ENCODE data around the gene MPV17L. TPM values are rescaled to one million over a fixed set of nuclear protein-coding genes. Genes with fewer than 3 reads are reported as not detected.
"Not testable (repeated sequence)": the region's sequence is repeated elsewhere in the genome, so short reads cannot be mapped to it uniquely, and the experiment has no call there.

MPV17L gene
- polyA plus RNA-seq, 1 of the 3 experiments (the other 2 are of a cell fraction), result 0.43 TPM

DNA sequence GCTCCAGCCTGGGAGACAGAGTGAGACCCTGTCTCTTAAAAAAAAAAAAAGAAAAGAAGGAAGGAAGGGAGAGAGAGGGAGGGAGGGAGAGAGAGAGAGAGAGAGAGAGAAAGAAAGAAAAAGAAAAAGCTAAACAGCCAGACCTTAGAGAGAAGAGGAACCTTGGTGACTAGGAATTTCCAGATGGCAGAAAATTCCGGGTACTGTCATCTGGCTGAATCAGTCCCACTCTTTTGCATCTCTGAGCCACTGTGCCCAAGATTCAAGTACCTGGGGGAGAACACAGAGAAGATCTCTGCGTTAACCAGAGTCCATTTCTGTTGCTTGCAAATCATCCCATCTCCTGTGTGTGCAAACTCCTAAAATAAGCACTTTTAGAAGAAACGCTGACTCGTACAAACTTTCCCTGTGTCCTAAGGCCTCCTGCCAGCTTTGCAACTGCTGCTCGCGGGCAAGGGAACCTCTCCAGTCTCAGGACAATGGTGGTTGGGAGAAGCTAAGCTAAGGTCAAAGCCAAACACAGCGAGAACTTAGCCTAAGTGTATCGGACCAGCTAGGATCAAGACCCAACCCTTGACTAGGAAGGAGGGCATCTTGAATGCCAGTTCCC lies 56.8 kb downstream of the MPV17L start (continued):
- TF ChIP-seq, protein P1, sequence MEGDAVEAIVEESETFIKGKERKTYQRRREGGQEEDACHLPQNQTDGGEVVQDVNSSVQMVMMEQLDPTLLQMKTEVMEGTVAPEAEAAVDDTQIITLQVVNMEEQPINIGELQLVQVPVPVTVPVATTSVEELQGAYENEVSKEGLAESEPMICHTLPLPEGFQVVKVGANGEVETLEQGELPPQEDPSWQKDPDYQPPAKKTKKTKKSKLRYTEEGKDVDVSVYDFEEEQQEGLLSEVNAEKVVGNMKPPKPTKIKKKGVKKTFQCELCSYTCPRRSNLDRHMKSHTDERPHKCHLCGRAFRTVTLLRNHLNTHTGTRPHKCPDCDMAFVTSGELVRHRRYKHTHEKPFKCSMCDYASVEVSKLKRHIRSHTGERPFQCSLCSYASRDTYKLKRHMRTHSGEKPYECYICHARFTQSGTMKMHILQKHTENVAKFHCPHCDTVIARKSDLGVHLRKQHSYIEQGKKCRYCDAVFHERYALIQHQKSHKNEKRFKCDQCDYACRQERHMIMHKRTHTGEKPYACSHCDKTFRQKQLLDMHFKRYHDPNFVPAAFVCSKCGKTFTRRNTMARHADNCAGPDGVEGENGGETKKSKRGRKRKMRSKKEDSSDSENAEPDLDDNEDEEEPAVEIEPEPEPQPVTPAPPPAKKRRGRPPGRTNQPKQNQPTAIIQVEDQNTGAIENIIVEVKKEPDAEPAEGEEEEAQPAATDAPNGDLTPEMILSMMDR (IDR thresholded peaks at IDR 0.05), result no peak
- no peak for TF ChIP-seq NFIC (IDR thresholded peaks at IDR 0.05; ENCODE audit: borderline replicate concordance)

DNA sequence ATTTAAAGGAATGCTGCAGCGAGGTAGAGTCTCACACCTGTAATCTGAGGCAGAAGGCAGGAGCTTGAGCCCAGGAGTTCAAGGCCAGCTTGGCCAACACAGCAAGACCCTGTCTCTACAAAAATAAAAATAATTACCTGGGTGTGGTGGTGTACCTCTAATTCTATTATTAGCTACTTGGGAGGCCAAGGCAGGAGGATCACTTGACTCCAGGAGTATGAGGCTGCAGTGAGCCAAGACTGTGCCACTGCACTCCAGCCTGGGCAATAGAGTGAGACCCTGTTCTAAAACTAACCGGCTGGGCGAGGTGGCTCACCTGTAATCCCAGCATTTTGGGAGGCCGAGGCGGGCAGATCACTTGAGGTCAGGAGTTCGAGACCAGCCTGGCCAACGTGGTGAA lies 57.7 kb downstream of the MPV17L start:
- H3K79me2 ChIP-seq (ENCODE audit: insufficient read depth); H3K4me3 ChIP-seq (ENCODE audit: low read depth in 2 of 2, low read length in 1 of 2): not testable (repeated sequence)
- CTCF ChIA-PET, result interaction anchor here (0.7 kb wide), 1 partner anchor 13 kb away, joined by 3 read pairs; no protein-coding TSS in a partner anchor

DNA sequence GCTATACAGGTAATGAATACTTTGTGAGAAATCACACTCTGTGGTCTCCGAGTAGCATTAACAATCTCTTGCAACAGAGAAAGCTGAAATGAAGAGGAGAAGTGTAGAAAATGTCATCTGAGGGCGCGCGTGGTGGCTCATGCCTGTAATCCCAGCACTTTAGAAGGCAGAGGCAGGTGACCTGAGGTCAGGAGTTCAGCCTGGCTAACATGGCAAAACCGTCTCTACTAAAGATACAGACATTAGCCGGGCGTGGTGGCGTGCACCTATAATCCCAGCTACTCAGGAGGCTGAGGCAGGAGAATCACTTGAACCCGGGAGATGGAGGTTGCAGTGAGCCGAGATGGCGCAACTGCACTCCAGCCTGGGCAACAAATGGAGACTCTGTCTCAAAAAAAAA lies 59.4 kb downstream of the MPV17L start:
- H3K36me3 ChIP-seq (replicated peaks in 1 of 2; ENCODE audit: control insufficient read depth in 1 of 2, insufficient read depth in 2 of 2, low read length in 1 of 2); H3K9ac ChIP-seq; H3K4me2 ChIP-seq; H3F3A ChIP-seq (replicated peaks; ENCODE audit: insufficient read depth); H2AFZ ChIP-seq (ENCODE audit: low read depth); H3K4me1 ChIP-seq (ENCODE audit: control insufficient read depth in 1 of 2, insufficient read depth in 2 of 2, low read depth in 1 of 2, low read length in 1 of 2); H3K9me3 ChIP-seq; H3K27ac ChIP-seq (ENCODE audit: low read depth in 2 of 2, low read length in 1 of 2); H3K9me2 ChIP-seq; H4K20me1 ChIP-seq (ENCODE audit: insufficient read depth); H3K4me3 ChIP-seq (ENCODE audit: low read depth in 2 of 2, low read length in 1 of 2); CTCF ChIA-PET; H3K27me3 ChIP-seq (ENCODE audit: insufficient read depth); DNase-seq; POLR2A ChIA-PET; H3K79me2 ChIP-seq (ENCODE audit: insufficient read depth): not testable (repeated sequence)
- WGBS (ENCODE audit: low lambda C conversion rate), result 94% methylated on average over 11 of the region's 11 CpGs

More for the DNA sequence above, 57.7 kb downstream of the MPV17L start:
- H3K36me3 ChIP-seq (replicated peaks in 1 of 2; ENCODE audit: control insufficient read depth in 1 of 2, insufficient read depth in 2 of 2, low read length in 1 of 2); H3K27me3 ChIP-seq (ENCODE audit: insufficient read depth); H3F3A ChIP-seq (replicated peaks; ENCODE audit: insufficient read depth); H3K27ac ChIP-seq (ENCODE audit: low read depth in 2 of 2, low read length in 1 of 2); DNase-seq; H4K20me1 ChIP-seq (ENCODE audit: insufficient read depth); H3K9me3 ChIP-seq; H3K9ac ChIP-seq; H2AFZ ChIP-seq (ENCODE audit: low read depth); POLR2A ChIA-PET; H3K4me1 ChIP-seq (ENCODE audit: control insufficient read depth in 1 of 2, insufficient read depth in 2 of 2, low read depth in 1 of 2, low read length in 1 of 2); H3K4me2 ChIP-seq; H3K9me2 ChIP-seq: not testable (repeated sequence)
- WGBS (ENCODE audit: low lambda C conversion rate), result 86% methylated on average over 5 of the region's 7 CpGs

DNA sequence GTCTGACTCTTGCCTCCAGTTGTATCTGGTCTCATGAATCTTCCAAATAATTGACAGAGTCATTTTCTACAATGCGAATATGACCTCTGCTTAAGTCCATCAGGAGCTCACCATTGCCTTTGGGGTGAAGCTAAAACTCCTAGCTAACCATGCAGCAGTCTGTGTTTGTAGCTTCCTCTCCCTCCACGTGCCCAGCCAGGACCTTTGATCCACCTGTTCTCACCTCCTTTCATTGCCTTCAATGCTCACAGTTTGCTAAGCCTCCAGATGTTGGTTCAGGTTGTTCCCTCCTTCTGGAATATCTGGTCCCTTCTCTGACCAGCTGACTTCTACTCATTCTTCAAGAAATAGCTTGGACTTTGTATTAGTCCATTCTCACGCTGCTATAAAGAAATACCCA lies 61.8 kb downstream of the MPV17L start:
- Histone ChIP-seq H3K4me3 (ENCODE audit: low read depth in 2 of 2, low read length in 1 of 2) (no peak overlapping the region), H3K9me3 (no peaks in the 10 kb centered on the region), H4K20me1 (ENCODE audit: insufficient read depth) (peaks cover 4% of the 10 kb centered on the region; the same call in 1 of the 2 replicates), H3K36me3 (replicated peaks in 1 of 2; ENCODE audit: control insufficient read depth in 1 of 2, insufficient read depth in 2 of 2, low read length in 1 of 2) (no peaks in the 10 kb centered on the region), H3K4me1 (ENCODE audit: control insufficient read depth in 1 of 2, insufficient read depth in 2 of 2, low read depth in 1 of 2, low read length in 1 of 2) (0 out of 4 replicates have a peak, but pooled peaks cover 0 to 5% of the 10 kb centered on the region in 2 experiments), H3K79me2 (ENCODE audit: insufficient read depth) (peaks cover 14% of the 10 kb centered on the region; the same call in 1 of the 2 replicates), H3F3A (replicated peaks; ENCODE audit: insufficient read depth) (no peaks in the 10 kb centered on the region), H3K9ac (no peak overlapping the region), H3K27ac (ENCODE audit: low read depth in 2 of 2, low read length in 1 of 2) (no peak overlapping the region), H3K9me2 (no peaks in the 10 kb centered on the region), H3K27me3 (ENCODE audit: insufficient read depth) (no peaks in the 10 kb centered on the region), H2AFZ (ENCODE audit: low read depth) (no peak overlapping the region), H3K4me2 (no peak overlapping the region)
- TF ChIP-seq, protein P2, sequence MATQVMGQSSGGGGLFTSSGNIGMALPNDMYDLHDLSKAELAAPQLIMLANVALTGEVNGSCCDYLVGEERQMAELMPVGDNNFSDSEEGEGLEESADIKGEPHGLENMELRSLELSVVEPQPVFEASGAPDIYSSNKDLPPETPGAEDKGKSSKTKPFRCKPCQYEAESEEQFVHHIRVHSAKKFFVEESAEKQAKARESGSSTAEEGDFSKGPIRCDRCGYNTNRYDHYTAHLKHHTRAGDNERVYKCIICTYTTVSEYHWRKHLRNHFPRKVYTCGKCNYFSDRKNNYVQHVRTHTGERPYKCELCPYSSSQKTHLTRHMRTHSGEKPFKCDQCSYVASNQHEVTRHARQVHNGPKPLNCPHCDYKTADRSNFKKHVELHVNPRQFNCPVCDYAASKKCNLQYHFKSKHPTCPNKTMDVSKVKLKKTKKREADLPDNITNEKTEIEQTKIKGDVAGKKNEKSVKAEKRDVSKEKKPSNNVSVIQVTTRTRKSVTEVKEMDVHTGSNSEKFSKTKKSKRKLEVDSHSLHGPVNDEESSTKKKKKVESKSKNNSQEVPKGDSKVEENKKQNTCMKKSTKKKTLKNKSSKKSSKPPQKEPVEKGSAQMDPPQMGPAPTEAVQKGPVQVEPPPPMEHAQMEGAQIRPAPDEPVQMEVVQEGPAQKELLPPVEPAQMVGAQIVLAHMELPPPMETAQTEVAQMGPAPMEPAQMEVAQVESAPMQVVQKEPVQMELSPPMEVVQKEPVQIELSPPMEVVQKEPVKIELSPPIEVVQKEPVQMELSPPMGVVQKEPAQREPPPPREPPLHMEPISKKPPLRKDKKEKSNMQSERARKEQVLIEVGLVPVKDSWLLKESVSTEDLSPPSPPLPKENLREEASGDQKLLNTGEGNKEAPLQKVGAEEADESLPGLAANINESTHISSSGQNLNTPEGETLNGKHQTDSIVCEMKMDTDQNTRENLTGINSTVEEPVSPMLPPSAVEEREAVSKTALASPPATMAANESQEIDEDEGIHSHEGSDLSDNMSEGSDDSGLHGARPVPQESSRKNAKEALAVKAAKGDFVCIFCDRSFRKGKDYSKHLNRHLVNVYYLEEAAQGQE (IDR thresholded peaks at IDR 0.05; ENCODE audit: low read depth, low read length), result no peak
- DNase-seq, result no peak
- 92% methylated on average over 3 of the region's 3 CpGs for WGBS (ENCODE audit: low lambda C conversion rate)
- ChIA-PET POLR2A (no interaction called here), CTCF (no interaction called here)

All from SK-N-SH (cell line).